Measurements from ENCODE around the gene USB1. TPM values are rescaled to one million over a fixed set of nuclear protein-coding genes. Genes with fewer than 3 reads are reported as not detected.

Gene USB1
- total RNA-seq, 1 donor from 2014 or later: 21.8 TPM

- DNase-seq: no peak
Observed at GRCh38 chr16:58019866-58020538, 18.8 kb downstream of the USB1 start.

- DNase-seq: peak; percentile 82
Observed at GRCh38 chr16:58020628-58021521, 19.7 kb downstream of the USB1 start.

GRCh38 chr16:58021661-58022551, 20.7 kb downstream of the USB1 start:
- no peak for DNase-seq

- DNase-seq: peak; percentile 80
Observed at GRCh38 chr16:58022601-58023371, 21.6 kb downstream of the USB1 start.

- DNase-seq: no peak
Observed at GRCh38 chr16:58024486-58025350, 23.5 kb downstream of the USB1 start.

GRCh38 chr16:58025351-58026138, 24.3 kb downstream of the USB1 start, which contains the start of gene MMP15:
Gene MMP15, plus strand, starts transcription at chr16:58025754. Its CDS starts 597 bp downstream, at chr16:58026351.
- DNase-seq: peak; percentile 79

- peak; percentile 59 for DNase-seq
Observed at GRCh38 chr16:58026139-58026704, 25.0 kb downstream of the USB1 start.

GRCh38 chr16:58026705-58027160, 25.5 kb downstream of the USB1 start:
- peak; percentile 62 for DNase-seq

- DNase-seq: peak; percentile 79
Observed at GRCh38 chr16:58027161-58027915, 26.1 kb downstream of the USB1 start.

- no peak for DNase-seq
Observed at GRCh38 chr16:58027916-58028455, 26.8 kb downstream of the USB1 start.

GRCh38 chr16:58028541-58029070, 27.4 kb downstream of the USB1 start:
- no peak for DNase-seq

GRCh38 chr16:58029410-58029809, 28.2 kb downstream of the USB1 start:
- DNase-seq: no peak

GRCh38 chr16:58030136-58030840, 29.1 kb downstream of the USB1 start:
- no peak for DNase-seq

GRCh38 chr16:58031016-58031800, 30.0 kb downstream of the USB1 start:
- no peak for DNase-seq

- no peak for DNase-seq
Observed at GRCh38 chr16:58032710-58033293, 31.6 kb downstream of the USB1 start.

GRCh38 chr16:58034128-58034685, 33.0 kb downstream of the USB1 start:
- DNase-seq: no peak

All from tongue (tissue), 2 donors.